SK-N-SH (cell line): ENCODE results near the gene PATL2. TPM values are rescaled to one million over a fixed set of nuclear protein-coding genes. Genes with fewer than 3 reads are reported as not detected.

ENCODE experiments used
- CTCF ChIA-PET: fragments of 300-600, 350-600 bp; formaldehyde crosslinking; extraction: SDS; loops from one replicate; lab custom pipeline; 2021; lab: Yijun Ruan, JAX
- POLR2A ChIA-PET: fragments of 350-600 bp; sonication (Branson Sonifier 250); formaldehyde crosslinking; extraction: SDS; loops from one replicate; lab custom pipeline; 2020; ENCODE audit warnings: antibody characterized with exemption, inconsistent platforms; lab: Yijun Ruan, JAX
- DNase-seq: peaks from one replicate; pipeline ENCODE4 v3.0.0; 2012
- H2AFZ ChIP-seq: fragments of 200-600 bp; sonication (generic); 2 replicates; pipeline ENCODE4 v1.8.1; 2016; ENCODE audit warnings: antibody characterized with exemption, mild to moderate bottlenecking, low read depth
- H3F3A ChIP-seq: fragments of 200-600 bp; sonication (generic); replicated peaks from 2 replicates; pipeline ENCODE3; 2016; ENCODE audit warnings: antibody characterized with exemption, mild to moderate bottlenecking; ENCODE audit not compliant: insufficient read depth
- H3K27ac ChIP-seq, 2 experiments: fragments of 200-500 bp in 1 of 2; fragments of 200-600 bp in 1 of 2; sonication (Bioruptor generic) in 1 of 2; sonication (generic), shearing (Covaris generic) in 1 of 2; 2 replicates each; pipeline versions ENCODE4 v1.5.1 to v1.6.1; 2014 to 2016; ENCODE audit warnings: low read depth in 2 of 2, inconsistent platforms in 1 of 2, low read length in 1 of 2, mild to moderate bottlenecking in 1 of 2, mixed read lengths in 1 of 2
- H3K27me3 ChIP-seq: fragments of 200-600 bp; sonication (generic), shearing (Covaris generic); 2 replicates; pipeline ENCODE4 v1.6.1; 2016; ENCODE audit warnings: mixed run types; ENCODE audit not compliant: insufficient read depth
- H3K36me3 ChIP-seq, 2 experiments: fragments of 200-500 bp in 1 of 2; fragments of 200-600 bp in 1 of 2; sonication (Bioruptor generic) in 1 of 2; sonication (generic) in 1 of 2; replicated peaks in 1 of 2; 2 replicates each; pipeline versions ENCODE3 to v1.5.1; 2014 to 2016; ENCODE audit warnings: low read length in 1 of 2, mild to moderate bottlenecking in 1 of 2; ENCODE audit not compliant: insufficient read depth in 2 of 2, control insufficient read depth in 1 of 2
- H3K4me1 ChIP-seq, 2 experiments: fragments of 200-500 bp in 1 of 2; fragments of 200-600 bp in 1 of 2; sonication (Bioruptor generic) in 1 of 2; sonication (generic), shearing (Covaris generic) in 1 of 2; 2 replicates each; pipeline versions ENCODE4 v1.5.1 to v1.6.1; 2014 to 2016; ENCODE audit warnings: low read depth in 1 of 2, low read length in 1 of 2, mixed run types in 1 of 2; ENCODE audit not compliant: insufficient read depth in 2 of 2, control insufficient read depth in 1 of 2
- H3K4me2 ChIP-seq: fragments of 200-600 bp; sonication (generic), shearing (Covaris generic); 2 replicates; pipeline ENCODE4 v1.6.1; 2017; ENCODE audit warnings: mixed run types
- H3K4me3 ChIP-seq, 2 experiments: fragments of 200-500 bp in 1 of 2; fragments of 200-600 bp in 1 of 2; sonication (Bioruptor generic) in 1 of 2; sonication (generic), shearing (Covaris generic) in 1 of 2; 2 replicates each; pipeline versions ENCODE4 v1.5.1 to v1.8.1; 2014 to 2016; ENCODE audit warnings: low read depth in 2 of 2, inconsistent platforms in 1 of 2, low read length in 1 of 2, mild to moderate bottlenecking in 1 of 2, mixed read lengths in 1 of 2, moderate library complexity in 1 of 2
- H3K79me2 ChIP-seq: fragments of 200-600 bp; sonication (generic); 2 replicates; pipeline ENCODE4 v1.8.1; 2017; ENCODE audit warnings: mild to moderate bottlenecking; ENCODE audit not compliant: insufficient read depth
- H3K9ac ChIP-seq: fragments of 200-600 bp; sonication (generic); 2 replicates; pipeline ENCODE4 v1.6.1; 2017; ENCODE audit warnings: mixed run types
- H3K9me2 ChIP-seq: fragments of 200-600 bp; sonication (generic); 2 replicates; pipeline ENCODE4 v1.6.1; 2017; ENCODE audit warnings: mixed run types
- H3K9me3 ChIP-seq: fragments of 200-600 bp; sonication (generic); 2 replicates; pipeline ENCODE4 v1.6.1; 2017; ENCODE audit warnings: mixed run types, mild to moderate bottlenecking, moderate library complexity
- H4K20me1 ChIP-seq: fragments of 200-600 bp; sonication (generic); 2 replicates; pipeline ENCODE4 v1.6.1; 2017; ENCODE audit warnings: mild to moderate bottlenecking, mixed run types; ENCODE audit not compliant: insufficient read depth
- ELF1 ChIP-seq: IDR thresholded peaks from 2 replicates; pipeline ENCODE4 v1.4.0; 2012
- EP300 ChIP-seq, 2 experiments: IDR thresholded peaks; 2 replicates each; pipeline versions ENCODE4 v1.4.0 to v1.6.1; 2012; ENCODE audit warnings: borderline replicate concordance in 1 of 2, low read depth in 1 of 2, low read length in 1 of 2
- EZH2phosphoT487 ChIP-seq: fragments of 200-600 bp; sonication (generic); IDR thresholded peaks from 2 replicates; pipeline ENCODE4 v1.6.1; 2017; ENCODE audit warnings: low read depth, mixed run types, mild to moderate bottlenecking, antibody characterized with exemption, moderate library complexity, borderline replicate concordance
- FOXM1 ChIP-seq: IDR thresholded peaks from 2 replicates; pipeline ENCODE4 v1.4.0; 2012; ENCODE audit warnings: low read depth, mild to moderate bottlenecking
- GABPA ChIP-seq: IDR thresholded peaks from 2 replicates; pipeline ENCODE4 v1.4.0; 2012; ENCODE audit warnings: low read depth, mild to moderate bottlenecking
- JUND ChIP-seq: IDR thresholded peaks from 2 replicates; pipeline ENCODE4 v1.4.0; 2012
- MXI1 ChIP-seq: IDR thresholded peaks from 2 replicates; pipeline ENCODE4 v1.6.1; 2012; ENCODE audit warnings: mild to moderate bottlenecking, low read depth, low read length, improper control_type of control experiment
- NFIC ChIP-seq: IDR thresholded peaks from 2 replicates; pipeline ENCODE4 v1.4.0; 2012; ENCODE audit warnings: borderline replicate concordance
- RCOR1 ChIP-seq: fragments of 150-350 bp; IDR thresholded peaks from 2 replicates; pipeline ENCODE4 v1.6.1; 2017; ENCODE audit warnings: antibody characterized with exemption, low read length
- RXRA ChIP-seq: IDR thresholded peaks from 2 replicates; pipeline ENCODE4 v1.4.0; 2012; ENCODE audit warnings: low read depth, mild to moderate bottlenecking, borderline replicate concordance
- SIN3A ChIP-seq: IDR thresholded peaks from 2 replicates; pipeline ENCODE4 v1.6.1; 2012; ENCODE audit warnings: low read depth, mild to moderate bottlenecking, low read length, moderate library complexity, borderline replicate concordance
- SMC3 ChIP-seq: IDR thresholded peaks from 2 replicates; pipeline ENCODE4 v1.6.1; 2012; ENCODE audit warnings: low read depth, low read length, improper control_type of control experiment
- TAF1 ChIP-seq: IDR thresholded peaks from 2 replicates; pipeline ENCODE4 v1.6.1; 2012; ENCODE audit warnings: low read depth, mild to moderate bottlenecking, low read length, moderate library complexity, borderline replicate concordance
- TEAD4 ChIP-seq: IDR thresholded peaks from 2 replicates; pipeline ENCODE4 v1.4.0; 2012; ENCODE audit warnings: mild to moderate bottlenecking, borderline replicate concordance; ENCODE audit not compliant: insufficient read depth
- YY1 ChIP-seq: IDR thresholded peaks from 2 replicates; pipeline ENCODE4 v1.4.0; 2012; ENCODE audit warnings: low read depth, mild to moderate bottlenecking
- WGBS: methylation state at CpG from one replicate; pipeline ENCODE4 v1.1.6; 2017; ENCODE audit warnings: low lambda C conversion rate; 5-methylcytosine and 5-hydroxymethylcytosine counted together
- polyA plus RNA-seq, 3 experiments: library from polyadenylated mRNA; depleted of rRNA; stranded (reverse); fragments of >200 nt; gene quantifications; 2 replicates each; pipeline ENCODE4 v1.2.3, GENCODE V29; 2012
- TF ChIP-seq, protein P1 (sequence below): fragments of 150-350 bp; IDR thresholded peaks from 2 replicates; pipeline ENCODE4 v1.6.1; 2017; ENCODE audit warnings: antibody characterized with exemption, low read length, low read depth, borderline replicate concordance
- TF ChIP-seq, protein P2 (sequence below): fragments of 200-600 bp; sonication (generic); IDR thresholded peaks from 2 replicates; pipeline ENCODE4 v1.6.1; 2017; ENCODE audit warnings: antibody characterized with exemption, mild to moderate bottlenecking, moderate library complexity
- TF ChIP-seq, protein P3 (sequence below): fragments of 150-350 bp; IDR thresholded peaks from 2 replicates; pipeline ENCODE4 v1.6.1; 2016; ENCODE audit warnings: mild to moderate bottlenecking, low read depth, low read length

The PATL2 gene
- polyA plus RNA-seq, 1 of the 3 experiments (the other 2 are of a cell fraction), result 0.31 TPM

DNA sequence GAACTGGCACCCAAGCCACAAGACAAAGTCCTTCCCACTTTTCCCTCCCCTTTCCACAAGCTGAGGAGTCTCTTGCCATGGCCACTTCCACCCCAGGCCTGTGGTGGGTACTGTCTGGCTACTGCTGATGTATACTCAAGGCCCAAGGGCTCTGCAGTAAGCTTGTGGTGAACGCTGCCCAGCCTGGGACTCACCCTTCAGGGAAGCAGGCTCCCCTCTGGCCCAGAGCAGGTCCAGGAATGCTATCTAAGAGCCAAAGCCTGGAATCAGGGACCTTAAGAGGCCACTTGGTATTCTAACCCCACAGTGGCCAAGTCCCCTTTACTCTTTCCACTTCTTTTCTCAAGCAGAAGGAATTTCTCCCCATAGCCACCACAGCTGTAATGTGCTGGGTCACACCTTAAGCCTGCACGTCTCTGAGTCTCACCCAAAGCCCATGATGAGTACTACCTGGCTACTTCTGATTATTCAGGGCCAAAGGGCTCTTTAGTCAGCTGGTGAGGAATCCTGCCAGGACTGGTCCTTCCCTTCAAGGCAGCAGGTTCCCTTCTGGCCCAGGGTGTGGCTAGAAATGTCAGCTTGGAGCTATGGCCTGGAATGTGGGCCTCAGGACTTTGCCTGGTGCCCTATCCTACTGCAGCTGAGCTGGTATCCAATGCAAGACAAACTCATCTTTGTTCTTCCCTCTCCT is 4.0 kb downstream of the PATL2 start:
- 74% methylated on average over 2 of the region's 2 CpGs for WGBS
- Histone ChIP-seq H3K4me2 (no peak overlapping the region), H2AFZ (no peak overlapping the region), H3K9me3 (no peaks in the 10 kb centered on the region; the same call in 1 of the 2 replicates), H3K9ac (no peak overlapping the region), H3K4me3 (no peak overlapping the region), H4K20me1 (no peaks in the 10 kb centered on the region), H3K27ac (no peak overlapping the region), H3K79me2 (peaks cover 7% of the 10 kb centered on the region; the same call in 1 of the 2 replicates), H3K4me1 (no peaks in the 10 kb centered on the region), H3K9me2 (no peaks in the 10 kb centered on the region), H3K27me3 (no peaks in the 10 kb centered on the region), H3F3A (peaks cover 6% of the 10 kb centered on the region), H3K36me3 (no peaks in the 10 kb centered on the region)
- DNase-seq, result no peak
- CTCF ChIA-PET, result interaction anchor here (0.7 to 11.4 kb wide), 4 partner anchors 11 to 43 kb away, joined by 3 to 117 read pairs (median 3); partner anchors contain the start of gene TRIM69
- POLR2A ChIA-PET, result interaction anchor here (2.0 kb wide), 1 partner anchor 44 kb away, joined by 5 read pairs; the partner anchor contains the start of gene SPG11
- TF ChIP-seq, protein P1, sequence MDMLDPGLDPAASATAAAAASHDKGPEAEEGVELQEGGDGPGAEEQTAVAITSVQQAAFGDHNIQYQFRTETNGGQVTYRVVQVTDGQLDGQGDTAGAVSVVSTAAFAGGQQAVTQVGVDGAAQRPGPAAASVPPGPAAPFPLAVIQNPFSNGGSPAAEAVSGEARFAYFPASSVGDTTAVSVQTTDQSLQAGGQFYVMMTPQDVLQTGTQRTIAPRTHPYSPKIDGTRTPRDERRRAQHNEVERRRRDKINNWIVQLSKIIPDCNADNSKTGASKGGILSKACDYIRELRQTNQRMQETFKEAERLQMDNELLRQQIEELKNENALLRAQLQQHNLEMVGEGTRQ, result no peak
- TF ChIP-seq EZH2phosphoT487 (no peak), GABPA (no peak), EP300 (IDR thresholded peaks at IDR 0.05; ENCODE audit: borderline replicate concordance in 1 of 2, low read depth in 1 of 2, low read length in 1 of 2) (no peak), TEAD4 (no peak), RXRA (no peak), ELF1 (no peak), SMC3 (no peak)
- TF ChIP-seq, protein P2, sequence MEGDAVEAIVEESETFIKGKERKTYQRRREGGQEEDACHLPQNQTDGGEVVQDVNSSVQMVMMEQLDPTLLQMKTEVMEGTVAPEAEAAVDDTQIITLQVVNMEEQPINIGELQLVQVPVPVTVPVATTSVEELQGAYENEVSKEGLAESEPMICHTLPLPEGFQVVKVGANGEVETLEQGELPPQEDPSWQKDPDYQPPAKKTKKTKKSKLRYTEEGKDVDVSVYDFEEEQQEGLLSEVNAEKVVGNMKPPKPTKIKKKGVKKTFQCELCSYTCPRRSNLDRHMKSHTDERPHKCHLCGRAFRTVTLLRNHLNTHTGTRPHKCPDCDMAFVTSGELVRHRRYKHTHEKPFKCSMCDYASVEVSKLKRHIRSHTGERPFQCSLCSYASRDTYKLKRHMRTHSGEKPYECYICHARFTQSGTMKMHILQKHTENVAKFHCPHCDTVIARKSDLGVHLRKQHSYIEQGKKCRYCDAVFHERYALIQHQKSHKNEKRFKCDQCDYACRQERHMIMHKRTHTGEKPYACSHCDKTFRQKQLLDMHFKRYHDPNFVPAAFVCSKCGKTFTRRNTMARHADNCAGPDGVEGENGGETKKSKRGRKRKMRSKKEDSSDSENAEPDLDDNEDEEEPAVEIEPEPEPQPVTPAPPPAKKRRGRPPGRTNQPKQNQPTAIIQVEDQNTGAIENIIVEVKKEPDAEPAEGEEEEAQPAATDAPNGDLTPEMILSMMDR, result no peak

DNA sequence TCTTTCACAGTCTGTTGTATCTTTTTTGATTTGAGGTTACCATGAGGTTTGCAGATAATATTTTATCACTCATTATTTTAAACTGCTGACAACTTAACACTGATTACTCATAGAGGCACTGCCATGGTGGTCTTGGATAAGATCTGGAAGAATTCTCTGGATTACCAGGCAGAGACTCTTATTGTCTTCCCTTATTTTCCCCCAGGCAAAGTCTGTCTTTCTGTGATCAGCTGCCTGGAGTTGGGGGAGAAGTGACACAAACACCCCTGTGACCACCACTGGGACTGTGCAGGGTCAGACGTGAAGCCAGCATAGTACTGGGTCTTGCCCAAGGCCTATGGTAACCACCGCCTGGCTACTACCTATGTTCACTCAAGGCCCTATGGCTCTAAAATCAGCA is 4.7 kb downstream of the PATL2 start:
- POLR2A ChIA-PET, result interaction anchor here (2.0 kb wide), 1 partner anchor 43 kb away, joined by 5 read pairs; the partner anchor contains the start of gene SPG11
- Histone ChIP-seq H3K27me3 (no peaks in the 10 kb centered on the region), H2AFZ (no peak overlapping the region), H3K36me3 (no peaks in the 10 kb centered on the region), H4K20me1 (no peaks in the 10 kb centered on the region), H3K4me2 (no peak overlapping the region), H3K4me1 (no peaks in the 10 kb centered on the region), H3K9ac (no peak overlapping the region), H3F3A (peaks cover 6% of the 10 kb centered on the region), H3K9me3 (no peaks in the 10 kb centered on the region; the same call in 1 of the 2 replicates), H3K9me2 (no peaks in the 10 kb centered on the region), H3K27ac (no peak overlapping the region), H3K4me3 (no peak overlapping the region), H3K79me2 (peaks cover under 1% of the 10 kb centered on the region; the same call in 1 of the 2 replicates)
- 93% methylated on average over 2 of the region's 2 CpGs for WGBS
- no peak for DNase-seq
- CTCF ChIA-PET, result interaction anchor here (1.1 to 11.4 kb wide), 2 partner anchors 31 to 43 kb away, joined by 3 to 117 read pairs; partner anchors contain the start of gene TRIM69
- TF ChIP-seq FOXM1 (no peak), TAF1 (no peak), MXI1 (no peak), JUND (no peak), SIN3A (no peak), NFIC (no peak), RCOR1 (no peak), YY1 (no peak), EP300 (IDR thresholded peaks at IDR 0.05; ENCODE audit: borderline replicate concordance in 1 of 2, low read depth in 1 of 2, low read length in 1 of 2) (no peak), RXRA (no peak), EZH2phosphoT487 (no peak), SMC3 (no peak), ELF1 (no peak)
- TF ChIP-seq, protein P3, sequence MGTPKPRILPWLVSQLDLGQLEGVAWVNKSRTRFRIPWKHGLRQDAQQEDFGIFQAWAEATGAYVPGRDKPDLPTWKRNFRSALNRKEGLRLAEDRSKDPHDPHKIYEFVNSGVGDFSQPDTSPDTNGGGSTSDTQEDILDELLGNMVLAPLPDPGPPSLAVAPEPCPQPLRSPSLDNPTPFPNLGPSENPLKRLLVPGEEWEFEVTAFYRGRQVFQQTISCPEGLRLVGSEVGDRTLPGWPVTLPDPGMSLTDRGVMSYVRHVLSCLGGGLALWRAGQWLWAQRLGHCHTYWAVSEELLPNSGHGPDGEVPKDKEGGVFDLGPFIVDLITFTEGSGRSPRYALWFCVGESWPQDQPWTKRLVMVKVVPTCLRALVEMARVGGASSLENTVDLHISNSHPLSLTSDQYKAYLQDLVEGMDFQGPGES, result no peak
- TF ChIP-seq, protein P1, result no peak
